H9 (cell line): Measurements from ENCODE around the gene IFNL2. TPM values are rescaled to one million over a fixed set of nuclear protein-coding genes. Genes with fewer than 3 reads are reported as not detected.

Experiments
- DNase-seq: peaks from one replicate; pipeline ENCODE4 v3.0.0-alpha.2; 2017
- H2AFZ ChIP-seq: one replicate; pipeline ENCODE4 v1.6.1; 2013; ENCODE audit warnings: mild to moderate bottlenecking, low read length, control low read depth, moderate library complexity
- H2AK5ac ChIP-seq: 2 replicates; pipeline ENCODE4 v1.6.1; 2013; ENCODE audit warnings: low read length, control low read depth, mixed read lengths; ENCODE audit not compliant: insufficient read length
- H2BK120ac ChIP-seq: one replicate; pipeline ENCODE4 v1.6.1; 2013; ENCODE audit warnings: low read depth, mild to moderate bottlenecking, low read length, control low read depth, inconsistent platforms; ENCODE audit not compliant: poor library complexity, severe bottlenecking
- H2BK12ac ChIP-seq: 2 replicates; pipeline ENCODE4 v1.6.1; 2013; ENCODE audit warnings: low read length, control low read depth, mixed read lengths, low read depth; ENCODE audit not compliant: insufficient read length
- H2BK15ac ChIP-seq: 2 replicates; pipeline ENCODE4 v1.6.1; 2013; ENCODE audit warnings: low read depth, low read length, control low read depth
- H2BK20ac ChIP-seq: one replicate; pipeline ENCODE4 v1.6.1; 2013; ENCODE audit warnings: low read depth, mild to moderate bottlenecking, low read length, control low read depth, inconsistent platforms; ENCODE audit not compliant: poor library complexity, severe bottlenecking
- H2BK5ac ChIP-seq: 2 replicates; pipeline ENCODE4 v1.6.1; 2013; ENCODE audit warnings: low read length, control low read depth, mixed read lengths; ENCODE audit not compliant: insufficient read length
- H3K14ac ChIP-seq: 2 replicates; pipeline ENCODE4 v1.6.1; 2013; ENCODE audit warnings: low read length, control low read depth; ENCODE audit not compliant: insufficient read depth
- H3K18ac ChIP-seq: 2 replicates; pipeline ENCODE4 v1.6.1; 2013; ENCODE audit warnings: low read depth, mild to moderate bottlenecking, mixed read lengths, low read length, control low read depth; ENCODE audit not compliant: insufficient read length
- H3K23ac ChIP-seq: 2 replicates; pipeline ENCODE4 v1.6.1; 2013; ENCODE audit warnings: low read length, control low read depth, mixed read lengths, low read depth; ENCODE audit not compliant: insufficient read length
- H3K23me2 ChIP-seq: 2 replicates; pipeline ENCODE4 v1.6.1; 2013; ENCODE audit warnings: low read depth, mild to moderate bottlenecking, mixed read lengths, low read length, control low read depth; ENCODE audit not compliant: insufficient read length, poor library complexity, severe bottlenecking
- H3K27ac ChIP-seq: 2 replicates; pipeline ENCODE4 v1.5.1; 2013; ENCODE audit warnings: low read length, control low read depth, mixed read lengths, low read depth; ENCODE audit not compliant: insufficient read length
- H3K27me3 ChIP-seq: 2 replicates; pipeline ENCODE4 v1.6.1; 2013; ENCODE audit warnings: low read length, control low read depth, inconsistent platforms; ENCODE audit not compliant: insufficient read depth
- H3K4ac ChIP-seq: 2 replicates; pipeline ENCODE4 v1.6.1; 2013; ENCODE audit warnings: low read depth, mild to moderate bottlenecking, control low read depth, inconsistent platforms, low read length, moderate library complexity
- H3K4me1 ChIP-seq: 2 replicates; pipeline ENCODE4 v1.6.1; 2013; ENCODE audit warnings: low read length, control low read depth, inconsistent platforms; ENCODE audit not compliant: insufficient read depth
- H3K4me2 ChIP-seq: 2 replicates; pipeline ENCODE4 v1.6.1; 2013; ENCODE audit warnings: low read length, control low read depth, mixed read lengths; ENCODE audit not compliant: insufficient read length, insufficient read depth
- H3K56ac ChIP-seq: 2 replicates; pipeline ENCODE4 v1.6.1; 2013; ENCODE audit warnings: low read depth, mild to moderate bottlenecking, mixed read lengths, low read length, control low read depth; ENCODE audit not compliant: insufficient read length
- H3K79me1 ChIP-seq: 2 replicates; pipeline ENCODE4 v1.6.1; 2013; ENCODE audit warnings: low read depth, mild to moderate bottlenecking, moderate library complexity, low read length, control low read depth, inconsistent platforms; ENCODE audit not compliant: insufficient read depth, poor library complexity, severe bottlenecking
- H3K79me2 ChIP-seq: 2 replicates; pipeline ENCODE4 v1.6.1; 2013; ENCODE audit warnings: low read length, control low read depth, inconsistent platforms; ENCODE audit not compliant: insufficient read depth
- H3K9ac ChIP-seq: 2 replicates; pipeline ENCODE4 v1.6.1; 2013; ENCODE audit warnings: low read length, control low read depth, mixed read lengths; ENCODE audit not compliant: insufficient read length; ENCODE audit errors: extremely low read depth
- H3K9me3 ChIP-seq: one replicate; pipeline ENCODE4 v1.6.1; 2013; ENCODE audit warnings: low read depth, low read length, inconsistent platforms; ENCODE audit not compliant: control insufficient read depth
- H3T11ph ChIP-seq: one replicate; pipeline ENCODE4 v1.6.1; 2013; ENCODE audit warnings: mild to moderate bottlenecking, low read length, control low read depth, inconsistent platforms
- H4K20me1 ChIP-seq: one replicate; pipeline ENCODE4 v1.6.1; 2013; ENCODE audit not compliant: control insufficient read depth, insufficient read length, insufficient read depth
- H4K5ac ChIP-seq: 2 replicates; pipeline ENCODE4 v1.6.1; 2013; ENCODE audit warnings: low read depth, mild to moderate bottlenecking, mixed read lengths, low read length, control low read depth; ENCODE audit not compliant: insufficient read length
- H4K8ac ChIP-seq: replicated peaks from 2 replicates; pipeline ENCODE4 v1.6.1; 2013; ENCODE audit warnings: low read length, control low read depth, mixed read lengths, low read depth; ENCODE audit not compliant: insufficient read length
- H4K91ac ChIP-seq: 2 replicates; pipeline ENCODE4 v1.6.1; 2013; ENCODE audit warnings: low read depth, mild to moderate bottlenecking, moderate library complexity, mixed read lengths, low read length, control low read depth; ENCODE audit not compliant: insufficient read length
- H3K27ac Mint-ChIP-seq, 3 experiments: 2 replicates in 2 of 3; 3 replicates in 1 of 3; pipeline ENCODE4 v1.8.0; 2020 to 2021; ENCODE audit warnings: mixed read lengths in 3 of 3, mild to moderate bottlenecking in 1 of 3, moderate library complexity in 1 of 3
- H3K27me3 Mint-ChIP-seq: 2 replicates; pipeline ENCODE4 v1.8.0; 2021; ENCODE audit warnings: low read depth, mild to moderate bottlenecking, moderate library complexity, mixed read lengths
- H3K36me3 Mint-ChIP-seq, 3 experiments: 2 replicates in 2 of 3; 3 replicates in 1 of 3; pipeline ENCODE4 v1.8.0; 2020 to 2021; ENCODE audit warnings: low read depth in 3 of 3, mixed read lengths in 3 of 3; ENCODE audit not compliant: insufficient read depth in 1 of 3
- H3K4me1 Mint-ChIP-seq, 2 experiments: 2 replicates each; pipeline ENCODE4 v1.8.0; 2020; ENCODE audit warnings: mixed read lengths in 2 of 2
- H3K4me3 Mint-ChIP-seq, 2 experiments: 2 replicates in 1 of 2; 3 replicates in 1 of 2; pipeline ENCODE4 v1.8.0; 2020 to 2021; ENCODE audit warnings: mild to moderate bottlenecking in 2 of 2, mixed read lengths in 2 of 2, moderate library complexity in 1 of 2
- H3K9me3 Mint-ChIP-seq, 2 experiments: 2 replicates in 1 of 2; 3 replicates in 1 of 2; pipeline ENCODE4 v1.8.0; 2020; ENCODE audit warnings: mild to moderate bottlenecking in 2 of 2, mixed read lengths in 2 of 2, moderate library complexity in 1 of 2
- CTCF ChIP-seq: fragments of 200-600 bp; sonication (generic); conservative IDR thresholded peaks from 3 replicates; pipeline ENCODE4 v1.8.0; 2021; ENCODE audit warnings: antibody characterized with exemption, mild to moderate bottlenecking
- WGBS: extraction: QIAGEN DNeasy Blood & Tissue Kit; methylation state at CpG from one replicate; pipeline ENCODE4 v1.1.7; 2013; ENCODE audit warnings: missing lambda C conversion rate, low lambda C conversion rate, mixed read lengths; ENCODE audit not compliant: insufficient read length; ENCODE audit errors: extremely low coverage; 5-methylcytosine and 5-hydroxymethylcytosine counted together
- total RNA-seq: library from RNA; stranded (reverse); gene quantifications from 2 replicates; pipeline ENCODE4 v1.2.1, GENCODE V29; 2021

IFNL2 gene
- total RNA-seq, 1 experiment from 2014 or later, result not detected

- Histone ChIP-seq H4K5ac (no peak overlapping the region), H4K91ac (no peak overlapping the region), H3T11ph (no peak overlapping the region), H4K20me1 (no peaks in the 10 kb centered on the region), H3K79me1 (no peaks in the 10 kb centered on the region), H2BK120ac (no peak overlapping the region), H2AK5ac (no peak overlapping the region), H3K27ac (no peak overlapping the region), H3K4ac (no peak overlapping the region), H4K8ac (no peak overlapping the region), H3K4me1 (no peaks in the 10 kb centered on the region), H3K9me3 (no peaks in the 10 kb centered on the region), H2BK15ac (no peak overlapping the region), H3K27me3 (no peaks in the 10 kb centered on the region; the same call in 1 of the 2 replicates), H2BK20ac (no peak overlapping the region), H3K23ac (no peak overlapping the region), H3K18ac (no peak overlapping the region), H3K56ac (no peak overlapping the region), H3K14ac (no peak overlapping the region; the same call in 1 of the 2 replicates), H3K23me2 (no peaks in the 10 kb centered on the region), H3K4me2 (no peak overlapping the region), H3K79me2 (no peaks in the 10 kb centered on the region), H2BK5ac (no peak overlapping the region), H2AFZ (no peak overlapping the region), H2BK12ac (no peak overlapping the region), H3K9ac (no peak overlapping the region)
- H3K36me3 Mint-ChIP-seq, result no peaks in the 10 kb centered on the region
- DNase-seq, result peak; percentile 71
- no CpG with 5 or more reads among the region's 22 CpGs for WGBS
- H3K9me3 Mint-ChIP-seq, result no peaks in the 10 kb centered on the region
- H3K27me3 Mint-ChIP-seq, result peaks cover 68% of the 10 kb centered on the region
- no peak overlapping the region for H3K4me3 Mint-ChIP-seq
- H3K27ac Mint-ChIP-seq, result no peak overlapping the region
- peaks cover 0 to 4% of the 10 kb centered on the region in 2 experiments; a peak in 2 of 4 replicates for H3K4me1 Mint-ChIP-seq
- TF ChIP-seq CTCF, result no peak
These were observed 30.7 kb upstream of the IFNL2 start for GRCh38 chr19:39237200-39238184.
